Placental epithelial cell (primary cell): ENCODE measurements around the gene NODAL. TPM values are rescaled to one million over a fixed set of nuclear protein-coding genes. Genes with fewer than 3 reads are reported as not detected.

ENCODE experiments used
- total RNA-seq: library from RNA; depleted of rRNA; stranded (reverse); fragments of >200 nt; gene quantifications from 2 replicates; pipeline ENCODE4 v1.2.3, GENCODE V29; 2012

Gene NODAL
- 0.43 TPM in 1 of 2 replicates, not detected in the other for total RNA-seq

DNA sequence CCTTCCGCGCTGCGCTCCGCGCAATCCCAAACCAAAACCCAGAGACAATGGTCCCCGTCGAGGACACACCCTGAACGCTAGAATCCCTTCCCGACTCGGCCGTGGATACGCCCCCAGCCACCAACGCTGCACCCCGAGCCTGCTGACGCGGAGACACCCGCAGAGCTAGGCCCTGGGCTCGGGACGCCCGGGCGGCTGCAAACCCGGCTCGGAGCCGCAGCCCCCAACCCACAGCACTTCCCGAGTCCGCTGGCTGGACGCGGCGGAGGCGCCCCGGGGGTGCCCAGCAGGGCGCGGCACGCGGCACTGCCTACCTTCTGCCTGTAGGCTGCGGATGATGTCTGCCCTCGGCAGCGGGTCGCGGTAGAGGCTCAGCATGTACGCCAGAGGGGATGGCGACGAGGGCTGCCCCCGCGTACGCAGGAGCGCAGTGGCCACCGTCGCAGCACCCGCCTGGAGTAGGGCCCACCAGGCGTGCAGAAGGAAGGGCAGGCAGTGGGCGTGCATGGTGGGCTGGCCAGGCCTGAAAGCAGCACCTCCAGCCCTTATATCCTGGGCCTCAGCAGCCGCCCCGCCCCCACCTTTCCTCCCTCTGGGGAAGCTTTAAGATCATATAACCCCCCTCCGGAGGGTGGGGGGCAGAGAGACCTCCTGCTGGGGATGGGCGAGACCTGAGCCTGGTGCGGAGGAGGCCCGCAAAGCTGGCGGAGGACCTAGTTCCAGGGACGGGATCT, at the start of gene NODAL:
TSS of gene NODAL (minus strand) at position 521 of the 734 bp plus-strand sequence. CDS start at position 507, 14 bp downstream.

GRCh38 chr10:70478191-70479164, 37.0 kb upstream of the NODAL start, which contains the start of gene PALD1:
Gene PALD1 (plus strand): TSS chr10:70478767. CDS start chr10:70525952, 47,185 bp downstream.

GRCh38 chr10:70404036-70404786, 37.3 kb downstream of the NODAL start, which contains the start of gene EIF4EBP2:
Gene EIF4EBP2 (plus strand): TSS chr10:70404145. CDS start chr10:70404402, 257 bp downstream.

Other genes starting within 250 kb of the NODAL start
- 82.8 and 172 TPM in 2 replicates for gene PPA1, start 208.3 kb downstream of the NODAL start, total RNA-seq
- gene NPFFR1, start 157.7 kb downstream of the NODAL start, total RNA-seq: not detected in 2 replicates
- 2.0 and 6.4 TPM in 2 replicates for gene LRRC20, start 59.1 kb downstream of the NODAL start, total RNA-seq
- gene EIF4EBP2, start 37.5 kb downstream of the NODAL start, total RNA-seq: 49.5 and 64.6 TPM in 2 replicates
- gene PALD1, start 37.1 kb upstream of the NODAL start, total RNA-seq: not detected in 2 replicates
- gene PRF1, start 161.1 kb upstream of the NODAL start, total RNA-seq: not detected in 2 replicates
- gene ADAMTS14, start 230.8 kb upstream of the NODAL start, total RNA-seq: under 0.01 TPM in 1 of 2 replicates, not detected in the other